Hair follicle dermal papilla cell (primary cell): ENCODE measurements around the gene HEXB. TPM values are rescaled to one million over a fixed set of nuclear protein-coding genes. Genes with fewer than 3 reads are reported as not detected.

ENCODE experiments used
- small RNA-seq: library from RNA; depleted of rRNA; stranded (forward); fragments of <200 nt; gene quantifications from one replicate; pipeline ENCODE3, GENCODE V24; 2012
- total RNA-seq: library from RNA; depleted of rRNA; stranded (reverse); fragments of >200 nt; gene quantifications from 2 replicates; pipeline ENCODE4 v1.2.3, GENCODE V29; 2012

The HEXB gene
- 129 and 141 TPM in 2 replicates for total RNA-seq

GRCh38 chr5:74684900-74685851 is at the start of gene HEXB:
TSS of gene HEXB (plus strand) at chr5:74685233. CDS start at chr5:74685261, 28 bp downstream.

GRCh38 chr5:74640450-74640953 is 44.5 kb upstream of the HEXB start, which contains the start of gene ENC1:
TSS of gene ENC1 (minus strand) at chr5:74640728. CDS start at chr5:74636485, 4,243 bp downstream.

GRCh38 chr5:74766849-74767578 is 82.0 kb downstream of the HEXB start, which contains the start of the genes GFM2 and NSA2:
TSS of gene GFM2 (minus strand) at chr5:74767117. CDS start at chr5:74763742, 3,375 bp downstream.
TSS of gene NSA2 (plus strand) at chr5:74767249. CDS start at chr5:74767361, 112 bp downstream.

Small RNAs within 50 kb of the gene (small RNA-seq; reads per million reads assigned to genes)
- gene RNU6-658P, result not detected

Other genes with a start within 250 kb of the HEXB start
- gene ENC1, start 44.5 kb upstream of the HEXB start, total RNA-seq, result 48.9 and 119 TPM in 2 replicates
- 32.3 and 37.3 TPM in 2 replicates for gene GFM2, start 81.9 kb downstream of the HEXB start, total RNA-seq
- gene NSA2, start 82.0 kb downstream of the HEXB start, total RNA-seq, result 62.0 and 83.5 TPM in 2 replicates
- 4.7 and 5.3 TPM in 2 replicates for gene FAM169A, start 181.2 kb downstream of the HEXB start, total RNA-seq